ENCODE results near the gene SLCO1A2. TPM values are rescaled to one million over a fixed set of nuclear protein-coding genes. Genes with fewer than 3 reads are reported as not detected.

The SLCO1A2 gene
- total and polyA plus RNA-seq, 2 of the 13 experiments (the other 11 are each of a cell fraction or from before 2014, with no cell fraction given) = not detected

DNA sequence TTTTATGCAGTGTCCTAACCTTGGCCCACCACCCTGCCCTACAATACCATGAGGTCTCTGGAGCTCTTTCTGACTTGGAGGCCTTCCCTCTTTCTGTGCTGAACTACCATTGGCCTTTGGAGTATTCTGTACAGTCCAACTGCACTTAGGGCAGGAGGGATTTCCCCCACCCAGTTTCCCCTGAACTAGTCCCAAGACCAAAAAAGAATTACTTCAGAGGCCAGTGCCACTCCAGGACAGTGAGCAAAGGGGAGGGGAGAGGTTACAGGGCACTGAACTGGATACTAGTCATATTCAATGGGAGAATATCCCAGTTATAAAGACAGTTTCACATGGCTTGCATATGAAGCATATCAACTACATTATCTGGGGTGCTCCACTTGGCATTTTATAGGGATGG lies 6.1 kb downstream of the SLCO1A2 start:
- Histone ChIP-seq H3K9me3 (ENCODE audit: low read length) (peaks cover 58% of the 10 kb centered on the region), H3K36me3 (replicated peaks in 1 of 2; ENCODE audit: control insufficient read depth in 1 of 2, insufficient read depth in 2 of 2, low read length in 2 of 2) (no peaks in the 10 kb centered on the region), H3K4me1 (ENCODE audit: insufficient read depth, low read length) (no peaks in the 10 kb centered on the region), H4K20me1 (ENCODE audit: insufficient read depth, low read length) (no peaks in the 10 kb centered on the region), H3K79me2 (ENCODE audit: insufficient read depth, low read length) (no peaks in the 10 kb centered on the region), H2AFZ (ENCODE audit: low read length) (no peak overlapping the region), H3K27me3 (ENCODE audit: control insufficient read depth in 1 of 2, insufficient read depth in 2 of 2, low read length in 2 of 2) (no peaks in the 10 kb centered on the region), H3K9ac (ENCODE audit: insufficient read depth, low read depth, low read length) (no peak overlapping the region), H3K27ac (ENCODE audit: extremely low read length, insufficient read depth, low read length) (no peak overlapping the region), H3K4me2 (ENCODE audit: low read depth, low read length) (no peak overlapping the region), H3K4me3 (replicated peaks in 1 of 3; ENCODE audit: insufficient read depth in 1 of 3, low read depth in 2 of 3, low read length in 3 of 3) (no peak overlapping the region)
- ChIA-PET CTCF (ENCODE audit: low intra/inter-chr PET ratio, low total read pairs) (no interaction called here), POLR2A (no interaction called here)
- DNase-seq (ENCODE audit: low spot score) (no peak), FAIRE-seq (no peak), ATAC-seq (no peak)
- intact Hi-C loops (cut with micrococcal nuclease; ENCODE audit: unreplicated experiment) (no loop called here), in situ Hi-C loops (cut with HindIII; ENCODE audit: extremely low pct_ligation_motif_present, low pct_unique_long_range_greater_than_20kb) (no loop called here)
- TF ChIP-seq ZNF432 (CRISPR knock-in tag; IDR thresholded peaks at IDR 0.05; ENCODE audit: borderline replicate concordance) (no peak), POLR2AphosphoS2 (IDR thresholded peaks at IDR 0.05; ENCODE audit: low read depth, low read length) (no peak), HMG20A (CRISPR knock-in tag; IDR thresholded peaks at IDR 0.05; ENCODE audit: borderline replicate concordance) (no peak), TBP (CRISPR knock-in tag; IDR thresholded peaks at IDR 0.05) (no peak), JUND (CRISPR knock-in tag; IDR thresholded peaks at IDR 0.05) (no peak), NCOA1 (CRISPR knock-in tag; IDR thresholded peaks at IDR 0.05) (no peak)
- no TSS peak for BruUV-seq (replicated peaks)

DNA sequence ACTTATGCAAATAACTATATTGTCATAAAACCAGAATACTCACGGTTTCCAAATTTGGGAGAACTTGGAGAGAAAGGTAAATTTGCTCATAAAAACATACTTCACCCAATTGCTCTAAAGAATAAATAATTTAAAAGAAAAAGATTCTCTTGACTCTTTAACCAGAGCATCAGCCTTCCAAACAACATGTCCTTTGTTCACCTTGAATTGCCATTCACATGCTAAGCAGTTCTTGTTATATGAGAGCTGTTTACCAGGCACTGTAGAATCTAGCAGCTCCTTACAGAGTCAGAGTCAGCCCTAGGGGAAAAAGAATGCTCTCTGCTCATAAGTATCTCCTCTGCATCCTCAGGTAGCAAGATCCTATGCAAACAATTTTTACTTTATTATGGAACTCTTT lies 10.2 kb downstream of the SLCO1A2 start:
- no TSS peak for BruUV-seq (replicated peaks)
- FAIRE-seq = no peak
- ATAC-seq = no peak
- TF ChIP-seq SOX5 (CRISPR knock-in tag; IDR thresholded peaks at IDR 0.05; ENCODE audit: borderline replicate concordance) (no peak), PHB2 (IDR thresholded peaks at IDR 0.05; ENCODE audit: partially characterized antibody) (no peak), ZNF652 (CRISPR knock-in tag; IDR thresholded peaks at IDR 0.05; ENCODE audit: borderline replicate concordance, low read depth) (no peak), RARG (CRISPR knock-in tag; IDR thresholded peaks at IDR 0.05; ENCODE audit: low read depth) (no peak), REL (CRISPR knock-in tag; conservative IDR thresholded peaks at IDR 0.05) (no peak), SOX13 (IDR thresholded peaks at IDR 0.05) (no peak), SOX13 (CRISPR knock-in tag; conservative IDR thresholded peaks at IDR 0.05 in 1 of 2, IDR thresholded peaks at IDR 0.05 in 1 of 2) (no peak), ZFP1 (CRISPR knock-in tag; IDR thresholded peaks at IDR 0.05) (no peak), ZBTB3 (CRISPR knock-in tag; IDR thresholded peaks at IDR 0.05; ENCODE audit: borderline replicate concordance, low read depth) (no peak), PITX1 (CRISPR knock-in tag; IDR thresholded peaks at IDR 0.05) (no peak), ZNF556 (CRISPR knock-in tag; IDR thresholded peaks at IDR 0.05; ENCODE audit: borderline replicate concordance) (no peak), ZNF782 (CRISPR knock-in tag; IDR thresholded peaks at IDR 0.05; ENCODE audit: borderline replicate concordance) (no peak)
- TF ChIP-seq, protein P1, sequence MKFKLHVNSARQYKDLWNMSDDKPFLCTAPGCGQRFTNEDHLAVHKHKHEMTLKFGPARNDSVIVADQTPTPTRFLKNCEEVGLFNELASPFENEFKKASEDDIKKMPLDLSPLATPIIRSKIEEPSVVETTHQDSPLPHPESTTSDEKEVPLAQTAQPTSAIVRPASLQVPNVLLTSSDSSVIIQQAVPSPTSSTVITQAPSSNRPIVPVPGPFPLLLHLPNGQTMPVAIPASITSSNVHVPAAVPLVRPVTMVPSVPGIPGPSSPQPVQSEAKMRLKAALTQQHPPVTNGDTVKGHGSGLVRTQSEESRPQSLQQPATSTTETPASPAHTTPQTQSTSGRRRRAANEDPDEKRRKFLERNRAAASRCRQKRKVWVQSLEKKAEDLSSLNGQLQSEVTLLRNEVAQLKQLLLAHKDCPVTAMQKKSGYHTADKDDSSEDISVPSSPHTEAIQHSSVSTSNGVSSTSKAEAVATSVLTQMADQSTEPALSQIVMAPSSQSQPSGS (CRISPR knock-in tag; IDR thresholded peaks at IDR 0.05) = no peak
- TF ChIP-seq, protein P2, sequence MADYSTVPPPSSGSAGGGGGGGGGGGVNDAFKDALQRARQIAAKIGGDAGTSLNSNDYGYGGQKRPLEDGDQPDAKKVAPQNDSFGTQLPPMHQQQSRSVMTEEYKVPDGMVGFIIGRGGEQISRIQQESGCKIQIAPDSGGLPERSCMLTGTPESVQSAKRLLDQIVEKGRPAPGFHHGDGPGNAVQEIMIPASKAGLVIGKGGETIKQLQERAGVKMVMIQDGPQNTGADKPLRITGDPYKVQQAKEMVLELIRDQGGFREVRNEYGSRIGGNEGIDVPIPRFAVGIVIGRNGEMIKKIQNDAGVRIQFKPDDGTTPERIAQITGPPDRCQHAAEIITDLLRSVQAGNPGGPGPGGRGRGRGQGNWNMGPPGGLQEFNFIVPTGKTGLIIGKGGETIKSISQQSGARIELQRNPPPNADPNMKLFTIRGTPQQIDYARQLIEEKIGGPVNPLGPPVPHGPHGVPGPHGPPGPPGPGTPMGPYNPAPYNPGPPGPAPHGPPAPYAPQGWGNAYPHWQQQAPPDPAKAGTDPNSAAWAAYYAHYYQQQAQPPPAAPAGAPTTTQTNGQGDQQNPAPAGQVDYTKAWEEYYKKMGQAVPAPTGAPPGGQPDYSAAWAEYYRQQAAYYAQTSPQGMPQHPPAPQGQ (CRISPR knock-in tag; IDR thresholded peaks at IDR 0.05; ENCODE audit: borderline replicate concordance) = no peak

More for the DNA sequence above, 10.2 kb downstream of the SLCO1A2 start:
- no peak overlapping the region for H3K4me2 ChIP-seq (ENCODE audit: low read depth, low read length)
- no peaks in the 10 kb centered on the region for H3K27me3 ChIP-seq (ENCODE audit: control insufficient read depth in 1 of 2, insufficient read depth in 2 of 2, low read length in 2 of 2)
- intact Hi-C loops (cut with micrococcal nuclease; ENCODE audit: unreplicated experiment) = no loop called here
- H4K20me1 ChIP-seq (ENCODE audit: insufficient read depth, low read length) = no peaks in the 10 kb centered on the region
- no peak overlapping the region for H2AFZ ChIP-seq (ENCODE audit: low read length)
- H3K9me3 ChIP-seq (ENCODE audit: low read length) = peaks cover 30% of the 10 kb centered on the region
- H3K79me2 ChIP-seq (ENCODE audit: insufficient read depth, low read length) = no peaks in the 10 kb centered on the region
- no peak for DNase-seq (ENCODE audit: low spot score)
- POLR2A ChIA-PET = no interaction called here
- H3K27ac ChIP-seq (ENCODE audit: extremely low read length, insufficient read depth, low read length) = no peak overlapping the region
- no peak overlapping the region for H3K4me3 ChIP-seq (replicated peaks in 1 of 3; ENCODE audit: insufficient read depth in 1 of 3, low read depth in 2 of 3, low read length in 3 of 3)
- no peak overlapping the region for H3K9ac ChIP-seq (ENCODE audit: insufficient read depth, low read depth, low read length)
- H3K4me1 ChIP-seq (ENCODE audit: insufficient read depth, low read length) = no peaks in the 10 kb centered on the region
- CTCF ChIA-PET (ENCODE audit: low intra/inter-chr PET ratio, low total read pairs) = no interaction called here
- no peaks in the 10 kb centered on the region for H3K36me3 ChIP-seq (replicated peaks in 1 of 2; ENCODE audit: control insufficient read depth in 1 of 2, insufficient read depth in 2 of 2, low read length in 2 of 2)
- in situ Hi-C loops (cut with HindIII; ENCODE audit: extremely low pct_ligation_motif_present, low pct_unique_long_range_greater_than_20kb) = loop anchor here (25.0 kb wide), 1 partner anchor 363 kb away; no protein-coding TSS in a partner anchor
- WGBS (ENCODE audit: low lambda C conversion rate) = 3% methylated on average over 1 of the region's 1 CpG
